H1 (cell line): ENCODE measurements around the gene NAGA. TPM values are rescaled to one million over a fixed set of nuclear protein-coding genes. Genes with fewer than 3 reads are reported as not detected.

Experiments
- USF2 ChIP-seq: IDR thresholded peaks from 2 replicates; pipeline ENCODE4 v1.6.1; 2011; ENCODE audit warnings: low read length, improper control_type of control experiment
- polyA plus RNA-seq, 7 experiments: library from polyadenylated mRNA; depleted of rRNA in 3 of 7; stranded (reverse) in 5 of 7; unstranded in 2 of 7; fragments of >200 nt in 5 of 7; fragments of 200-250 nt in 2 of 7; gene quantifications; 1 replicate in 5 of 7; 2 replicates in 1 of 7; 4 replicates in 1 of 7; pipeline versions ENCODE4 v1.2.1 to v1.2.3, GENCODE V29; 2011 to 2013; ENCODE audit warnings: missing spikeins in 2 of 7, mixed read lengths in 2 of 7
- total RNA-seq: library from RNA; stranded (reverse); fragmentation: NEBNext Ultra II Directional; extraction: Animal tissue kit (Norgen Biotek cat#: 25700); gene quantifications from 2 replicates; pipeline ENCODE4 v1.2.1, GENCODE V29; 2021

NAGA gene
- total and polyA plus RNA-seq, 2 of the 8 experiments (the other 6 are each of a cell fraction or from before 2014, with no cell fraction given) = 14.8 to 30.7 TPM

GRCh38 chr22:42052765-42053164, 17.8 kb downstream of the NAGA start (continued):
- no peak for TF ChIP-seq USF2
